Measurements from ENCODE around the gene HRAS.
"Not testable (repeated sequence)": the region's sequence is repeated elsewhere in the genome, so short reads cannot be mapped to it uniquely, and the experiment has no call there.

HRAS gene

GRCh38 chr11:532527-532985 lies 2.8 kb downstream of the HRAS start:
- DNase-seq, result no peak

- no peak for DNase-seq
These were observed 3.4 kb downstream of the HRAS start for GRCh38 chr11:531919-532526.

- DNase-seq, result no peak
These were observed 4.2 kb downstream of the HRAS start for GRCh38 chr11:530960-531831.

GRCh38 chr11:529728-530411 lies 5.5 kb downstream of the HRAS start:
- no peak for DNase-seq

- no peak for DNase-seq
These were observed 6.3 kb downstream of the HRAS start for GRCh38 chr11:528815-529727.

- DNase-seq, result no peak
These were observed 7.1 kb downstream of the HRAS start for GRCh38 chr11:528166-528814.

GRCh38 chr11:526192-526591 lies 9.2 kb downstream of the HRAS start:
- no peak for DNase-seq

- no peak for DNase-seq
These were observed 14.1 kb downstream of the HRAS start for GRCh38 chr11:521177-521688.

GRCh38 chr11:520428-521176 lies 14.8 kb downstream of the HRAS start:
- DNase-seq, result no peak

- peak; percentile 78 for DNase-seq
These were observed 16.7 kb downstream of the HRAS start for GRCh38 chr11:518463-519202.

GRCh38 chr11:516918-517685 lies 18.3 kb downstream of the HRAS start:
- not testable (repeated sequence) for DNase-seq

GRCh38 chr11:516400-516799 lies 19.0 kb downstream of the HRAS start:
- DNase-seq, result no peak

GRCh38 chr11:515131-515530 lies 20.2 kb downstream of the HRAS start:
- DNase-seq, result no peak

- no peak for DNase-seq
These were observed 20.8 kb downstream of the HRAS start for GRCh38 chr11:514606-515005.

- DNase-seq, result no peak
These were observed 22.4 kb downstream of the HRAS start for GRCh38 chr11:512761-513595.

GRCh38 chr11:508956-509355 lies 26.4 kb downstream of the HRAS start:
- DNase-seq, result no peak

GRCh38 chr11:507727-508515 lies 27.5 kb downstream of the HRAS start:
- DNase-seq, result no peak

All from DMS 273 treated with DMSO at 0.1 percent for 48 hours (cell line).